H1 (cell line): ENCODE results near the gene KCNAB2. TPM values are rescaled to one million over a fixed set of nuclear protein-coding genes. Genes with fewer than 3 reads are reported as not detected.

Experiments
- CTCF ChIA-PET: fragments of 300-600 bp; sonication (Branson Sonifier 250); formaldehyde crosslinking; loops from one replicate; lab custom pipeline; 2021; ENCODE audit not compliant: partially characterized antibody; lab: Charles Lee
- POLR2A ChIA-PET: fragments of 300-600 bp; sonication (Branson Sonifier 250); formaldehyde crosslinking; loops from one replicate; lab custom pipeline; 2021; ENCODE audit warnings: inconsistent platforms; ENCODE audit not compliant: partially characterized antibody; lab: Charles Lee
- DNase-seq, 2 experiments: peaks; one replicate each; pipeline versions ENCODE4 v3.0.0 to v3.0.0-alpha.2; 2010 to 2022; ENCODE audit warnings: low spot score in 2 of 2, low read depth in 1 of 2, mixed read lengths in 1 of 2
- FAIRE-seq: peaks from 2 replicates; lab custom pipeline; 2011; peaks lifted over from hg19 to GRCh38; lab: Jason Lieb, UNC
- H2AFZ ChIP-seq: 2 replicates; pipeline ENCODE4 v1.8.1; 2012; ENCODE audit warnings: low read length, inconsistent platforms
- H2AK5ac ChIP-seq: 2 replicates; pipeline ENCODE4 v1.6.1; 2013; ENCODE audit warnings: low read depth, low read length
- H2BK120ac ChIP-seq: replicated peaks from 2 replicates; pipeline ENCODE3; 2013; ENCODE audit warnings: low read depth, low read length, inconsistent platforms
- H2BK12ac ChIP-seq: 2 replicates; pipeline ENCODE4 v1.6.1; 2013; ENCODE audit warnings: low read depth, low read length
- H2BK15ac ChIP-seq: 2 replicates; pipeline ENCODE4 v1.6.1; 2013; ENCODE audit warnings: low read length
- H2BK20ac ChIP-seq: 2 replicates; pipeline ENCODE4 v1.6.1; 2013; ENCODE audit warnings: low read length
- H2BK5ac ChIP-seq: 2 replicates; pipeline ENCODE4 v1.6.1; 2013; ENCODE audit warnings: low read depth, low read length
- H3K14ac ChIP-seq: 2 replicates; pipeline ENCODE4 v1.6.1; 2013; ENCODE audit warnings: inconsistent platforms; ENCODE audit not compliant: insufficient read length
- H3K18ac ChIP-seq: 2 replicates; pipeline ENCODE4 v1.6.1; 2013; ENCODE audit warnings: low read length; ENCODE audit errors: extremely low read depth
- H3K23ac ChIP-seq: 2 replicates; pipeline ENCODE4 v1.6.1; 2013; ENCODE audit warnings: inconsistent platforms; ENCODE audit not compliant: insufficient read length
- H3K23me2 ChIP-seq: 2 replicates; pipeline ENCODE4 v1.6.1; 2013; ENCODE audit warnings: low read depth, low read length
- H3K27ac ChIP-seq: 2 replicates; pipeline ENCODE4 v1.6.1; 2011; ENCODE audit warnings: low read depth, low read length, inconsistent platforms
- H3K27me3 ChIP-seq, 4 experiments: replicated peaks in 1 of 4; 1 replicate in 1 of 4; 2 replicates in 3 of 4; pipeline versions ENCODE4 v1.6.1 to v1.8.1; 2011 to 2013; ENCODE audit warnings: low read length in 3 of 4, mild to moderate bottlenecking in 3 of 4, inconsistent platforms in 2 of 4, mixed read lengths in 2 of 4, moderate library complexity in 1 of 4; ENCODE audit not compliant: control insufficient read depth in 3 of 4, insufficient read depth in 3 of 4; ENCODE audit errors: extremely low read depth in 1 of 4
- H3K36me3 ChIP-seq, 4 experiments: 2 replicates each; pipeline versions ENCODE4 v1.6.1 to v1.8.1; 2011 to 2013; ENCODE audit warnings: mild to moderate bottlenecking in 4 of 4, low read length in 3 of 4, moderate library complexity in 2 of 4, control low read depth in 1 of 4, inconsistent platforms in 1 of 4; ENCODE audit not compliant: insufficient read depth in 4 of 4, control insufficient read depth in 2 of 4
- H3K4ac ChIP-seq: replicated peaks from 2 replicates; pipeline ENCODE3; 2013; ENCODE audit warnings: low read length, low read depth, mixed read lengths, inconsistent platforms; ENCODE audit not compliant: insufficient read length
- H3K4me1 ChIP-seq, 4 experiments: replicated peaks in 1 of 4; 1 replicate in 1 of 4; 2 replicates in 3 of 4; pipeline versions ENCODE4 v1.6.1 to v1.8.1; 2011 to 2013; ENCODE audit warnings: low read length in 3 of 4, inconsistent platforms in 2 of 4, mixed read lengths in 1 of 4; ENCODE audit not compliant: insufficient read depth in 4 of 4, control insufficient read depth in 3 of 4
- H3K4me2 ChIP-seq, 2 experiments: 2 replicates each; pipeline versions ENCODE4 v1.6.1 to v1.8.1; 2011 to 2013; ENCODE audit warnings: low read depth in 2 of 2, low read length in 2 of 2, control low read depth in 1 of 2, inconsistent platforms in 1 of 2, mild to moderate bottlenecking in 1 of 2; ENCODE audit not compliant: insufficient read depth in 1 of 2
- H3K4me3 ChIP-seq, 4 experiments: fragments of 200-600, 300-600 bp in 1 of 4; sonication (generic), shearing (Covaris generic), sonication (Bioruptor Twin) in 1 of 4; 2 replicates each; pipeline versions ENCODE4 v1.5.1 to v1.8.1; 2011 to 2016; ENCODE audit warnings: low read length in 4 of 4, low read depth in 3 of 4, control low read depth in 2 of 4, inconsistent platforms in 2 of 4, mild to moderate bottlenecking in 2 of 4, mixed read lengths in 1 of 4, moderate library complexity in 1 of 4; ENCODE audit not compliant: insufficient read depth in 2 of 4; ENCODE audit errors: extremely low read depth in 1 of 4
- H3K56ac ChIP-seq: replicated peaks from 2 replicates; pipeline ENCODE3; 2013; ENCODE audit warnings: low read depth, mild to moderate bottlenecking, mixed read lengths, low read length, inconsistent platforms; ENCODE audit not compliant: insufficient read length
- H3K79me1 ChIP-seq: 2 replicates; pipeline ENCODE4 v1.6.1; 2013; ENCODE audit warnings: low read depth, low read length, control low read depth
- H3K79me2 ChIP-seq, 2 experiments: 2 replicates each; pipeline versions ENCODE4 v1.6.1 to v1.8.1; 2012 to 2013; ENCODE audit warnings: low read length in 2 of 2, mild to moderate bottlenecking in 2 of 2, inconsistent platforms in 1 of 2; ENCODE audit not compliant: insufficient read depth in 2 of 2, control insufficient read depth in 1 of 2
- H3K9ac ChIP-seq, 4 experiments: replicated peaks in 1 of 4; 1 replicate in 1 of 4; 2 replicates in 3 of 4; pipeline versions ENCODE4 v1.6.1 to v1.8.1; 2011 to 2013; ENCODE audit warnings: low read depth in 3 of 4, low read length in 3 of 4, control low read depth in 2 of 4, mild to moderate bottlenecking in 2 of 4, moderate library complexity in 2 of 4, inconsistent platforms in 1 of 4; ENCODE audit errors: extremely low read depth in 1 of 4
- H3K9me3 ChIP-seq, 2 experiments: 2 replicates each; pipeline versions ENCODE4 v1.6.1 to v1.8.1; 2012 to 2013; ENCODE audit warnings: mild to moderate bottlenecking in 2 of 2, moderate library complexity in 2 of 2, control low read depth in 1 of 2, inconsistent platforms in 1 of 2, low read depth in 1 of 2, low read length in 1 of 2, mixed read lengths in 1 of 2; ENCODE audit not compliant: insufficient read depth in 2 of 2
- H4K20me1 ChIP-seq, 2 experiments: replicated peaks in 1 of 2; 2 replicates each; pipeline versions ENCODE3 to v1.8.1; 2011 to 2013; ENCODE audit warnings: inconsistent platforms in 2 of 2, low read length in 2 of 2, mild to moderate bottlenecking in 1 of 2; ENCODE audit not compliant: insufficient read depth in 2 of 2, control insufficient read depth in 1 of 2
- H4K5ac ChIP-seq: 2 replicates; pipeline ENCODE4 v1.6.1; 2013; ENCODE audit warnings: low read length, low read depth, mixed read lengths, inconsistent platforms; ENCODE audit not compliant: insufficient read length
- H4K8ac ChIP-seq: 2 replicates; pipeline ENCODE4 v1.8.0; 2013; ENCODE audit warnings: mild to moderate bottlenecking, moderate library complexity, low read length, inconsistent platforms; ENCODE audit not compliant: insufficient read depth; ENCODE audit errors: extremely low read depth
- H4K91ac ChIP-seq: replicated peaks from 2 replicates; pipeline ENCODE3; 2013; ENCODE audit warnings: low read length, mixed read lengths, inconsistent platforms; ENCODE audit not compliant: insufficient read length
- CBX5 ChIP-seq: fragments of 300-800, 300-1000 bp; sonication (generic); IDR thresholded peaks from 2 replicates; pipeline ENCODE4 v1.7.1; 2016; ENCODE audit warnings: antibody characterized with exemption, low read length, low read depth
- CEBPB ChIP-seq: IDR thresholded peaks from 2 replicates; pipeline ENCODE4 v1.6.1; 2012; ENCODE audit warnings: low read depth, low read length
- CREB1 ChIP-seq: IDR thresholded peaks from 2 replicates; pipeline ENCODE4 v1.6.1; 2012; ENCODE audit warnings: inconsistent platforms
- CTBP2 ChIP-seq: IDR thresholded peaks from 2 replicates; pipeline ENCODE4 v1.7.0; 2011; ENCODE audit warnings: borderline replicate concordance, mild to moderate bottlenecking, moderate library complexity, mixed read lengths, low read length; ENCODE audit not compliant: insufficient read depth, insufficient read length
- HDAC6 ChIP-seq: IDR thresholded peaks from one replicate; pipeline ENCODE4 v1.7.1; 2012; ENCODE audit warnings: low read depth, mild to moderate bottlenecking, inconsistent platforms, low read length, moderate library complexity
- KDM1A ChIP-seq: fragments of 200-600, 300-600 bp; sonication (generic); IDR thresholded peaks from 2 replicates; pipeline ENCODE4 v1.7.1; 2016; ENCODE audit warnings: mild to moderate bottlenecking, low read length, borderline replicate concordance
- NRF1 ChIP-seq: IDR thresholded peaks from 2 replicates; pipeline ENCODE4 v1.6.1; 2011; ENCODE audit warnings: mild to moderate bottlenecking, low read depth, low read length, improper control_type of control experiment
- PHF8 ChIP-seq: fragments of 200-600 bp; sonication (generic); conservative IDR thresholded peaks from 2 replicates; pipeline ENCODE4 v1.7.1; 2012; ENCODE audit warnings: low read depth, mild to moderate bottlenecking, inconsistent platforms, low read length, moderate library complexity
- POLR2AphosphoS5 ChIP-seq: IDR thresholded peaks from 2 replicates; pipeline ENCODE4 v1.6.1; 2011; ENCODE audit warnings: low read depth, low read length
- RXRA ChIP-seq: IDR thresholded peaks from 2 replicates; pipeline ENCODE4 v1.6.1; 2011; ENCODE audit warnings: low read depth, mild to moderate bottlenecking, low read length, moderate library complexity; ENCODE audit not compliant: insufficient read depth
- TAF7 ChIP-seq: optimal IDR thresholded peaks from 2 replicates; pipeline ENCODE3; 2011; ENCODE audit warnings: low read depth, mild to moderate bottlenecking, inconsistent platforms, low read length, moderate library complexity, borderline replicate concordance
- TEAD4 ChIP-seq: IDR thresholded peaks from 2 replicates; pipeline ENCODE4 v1.6.1; 2012; ENCODE audit warnings: low read depth, low read length, inconsistent platforms, mixed read lengths
- WGBS, 2 experiments: shearing (Covaris generic) in 1 of 2; methylation state at CpG; one replicate each; pipeline versions ENCODE4 v1.1.6 to v1.1.7; 2013 to 2015; ENCODE audit warnings: low lambda C conversion rate in 2 of 2, mixed read lengths in 2 of 2, inconsistent platforms in 1 of 2, low coverage in 1 of 2, missing lambda C conversion rate in 1 of 2; ENCODE audit not compliant: insufficient replicate concordance in 2 of 2, insufficient coverage in 1 of 2, insufficient read length in 1 of 2; ENCODE audit errors: extremely low coverage in 1 of 2, missing lambda C conversion rate in 1 of 2; 5-methylcytosine and 5-hydroxymethylcytosine counted together
- polyA plus RNA-seq, 7 experiments: library from polyadenylated mRNA; depleted of rRNA in 3 of 7; stranded (reverse) in 5 of 7; unstranded in 2 of 7; fragments of >200 nt in 5 of 7; fragments of 200-250 nt in 2 of 7; gene quantifications; 1 replicate in 5 of 7; 2 replicates in 1 of 7; 4 replicates in 1 of 7; pipeline versions ENCODE4 v1.2.1 to v1.2.3, GENCODE V29; 2011 to 2013; ENCODE audit warnings: missing spikeins in 2 of 7, mixed read lengths in 2 of 7
- total RNA-seq: library from RNA; stranded (reverse); fragmentation: NEBNext Ultra II Directional; extraction: Animal tissue kit (Norgen Biotek cat#: 25700); gene quantifications from 2 replicates; pipeline ENCODE4 v1.2.1, GENCODE V29; 2021
- TF ChIP-seq, protein P1 (sequence below), 3 experiments: IDR thresholded peaks; 1 replicate in 2 of 3; 2 replicates in 1 of 3; pipeline versions ENCODE4 v1.5.1 to v1.6.1; 2011; ENCODE audit warnings: low read length in 3 of 3, mild to moderate bottlenecking in 3 of 3, inconsistent platforms in 2 of 3, low read depth in 1 of 3, moderate library complexity in 1 of 3; ENCODE audit not compliant: insufficient read depth in 1 of 3; ENCODE audit errors: control extremely low read depth in 1 of 3

KCNAB2 gene
- total and polyA plus RNA-seq, 2 of the 8 experiments (the other 6 are each of a cell fraction or from before 2014, with no cell fraction given): 4.5 to 7.0 TPM

GRCh38 chr1:6117064-6117463, 71.4 kb downstream of the KCNAB2 start:
- H2AFZ ChIP-seq: no peak overlapping the region
- no peak overlapping the region for H2BK12ac ChIP-seq
- H3K36me3 ChIP-seq: no peaks in the 10 kb centered on the region
- H3K4ac ChIP-seq: no peak overlapping the region
- no peaks in the 10 kb centered on the region for H3K4me1 ChIP-seq
- no peak overlapping the region for H2BK5ac ChIP-seq
- no peak overlapping the region for H3K27ac ChIP-seq
- H4K20me1 ChIP-seq: no peaks in the 10 kb centered on the region
- H3K23me2 ChIP-seq: no peaks in the 10 kb centered on the region
- ChIA-PET CTCF (no interaction called here), POLR2A (no interaction called here)
- H3K23ac ChIP-seq: no peak overlapping the region
- no peak overlapping the region for H4K8ac ChIP-seq
- no peaks in the 10 kb centered on the region for H3K79me2 ChIP-seq
- no peak overlapping the region for H4K5ac ChIP-seq
- no peak overlapping the region for H2BK15ac ChIP-seq
- H2AK5ac ChIP-seq: no peak overlapping the region
- no peak overlapping the region for H3K18ac ChIP-seq
- no peak overlapping the region for H3K14ac ChIP-seq
- no peak for DNase-seq
- no peaks in the 10 kb centered on the region for H3K79me1 ChIP-seq
- no peak overlapping the region for H2BK20ac ChIP-seq
- H3K56ac ChIP-seq: no peak overlapping the region
- H3K4me2 ChIP-seq: no peak overlapping the region
- H3K9me3 ChIP-seq: no peaks in the 10 kb centered on the region
- TF ChIP-seq TAF7: no peak
- no peak for TF ChIP-seq NRF1
- TF ChIP-seq, protein P1, sequence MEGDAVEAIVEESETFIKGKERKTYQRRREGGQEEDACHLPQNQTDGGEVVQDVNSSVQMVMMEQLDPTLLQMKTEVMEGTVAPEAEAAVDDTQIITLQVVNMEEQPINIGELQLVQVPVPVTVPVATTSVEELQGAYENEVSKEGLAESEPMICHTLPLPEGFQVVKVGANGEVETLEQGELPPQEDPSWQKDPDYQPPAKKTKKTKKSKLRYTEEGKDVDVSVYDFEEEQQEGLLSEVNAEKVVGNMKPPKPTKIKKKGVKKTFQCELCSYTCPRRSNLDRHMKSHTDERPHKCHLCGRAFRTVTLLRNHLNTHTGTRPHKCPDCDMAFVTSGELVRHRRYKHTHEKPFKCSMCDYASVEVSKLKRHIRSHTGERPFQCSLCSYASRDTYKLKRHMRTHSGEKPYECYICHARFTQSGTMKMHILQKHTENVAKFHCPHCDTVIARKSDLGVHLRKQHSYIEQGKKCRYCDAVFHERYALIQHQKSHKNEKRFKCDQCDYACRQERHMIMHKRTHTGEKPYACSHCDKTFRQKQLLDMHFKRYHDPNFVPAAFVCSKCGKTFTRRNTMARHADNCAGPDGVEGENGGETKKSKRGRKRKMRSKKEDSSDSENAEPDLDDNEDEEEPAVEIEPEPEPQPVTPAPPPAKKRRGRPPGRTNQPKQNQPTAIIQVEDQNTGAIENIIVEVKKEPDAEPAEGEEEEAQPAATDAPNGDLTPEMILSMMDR (IDR thresholded peaks at IDR 0.05; ENCODE audit: control extremely low read depth in 1 of 3, insufficient read depth in 1 of 3, low read depth in 1 of 3, low read length in 3 of 3): no peak
- TF ChIP-seq CREB1: no peak
- TF ChIP-seq CBX5: no peak
- no peak for TF ChIP-seq HDAC6
- TF ChIP-seq PHF8: no peak
- TF ChIP-seq KDM1A: no peak
- no peak for TF ChIP-seq CTBP2
- no peak for TF ChIP-seq RXRA
- TF ChIP-seq CEBPB: no peak
- TF ChIP-seq TEAD4: no peak
- no peak for TF ChIP-seq POLR2AphosphoS5
- H3K4me3 ChIP-seq: no peak overlapping the region
- FAIRE-seq: no peak
- H3K27me3 ChIP-seq: 0 out of 7 replicates have a peak, but pooled peaks cover 0 to 2% (median 0%) of the 10 kb centered on the region in 4 experiments
- no peak overlapping the region for H2BK120ac ChIP-seq
- 69% methylated on average over 2 of the region's 2 CpGs; no CpG with 5 or more reads in 1 of the 2 experiments for WGBS, 2 experiments
- H3K9ac ChIP-seq: no peak overlapping the region
- H4K91ac ChIP-seq: no peak overlapping the region
